ENCODE data around the gene FOXO4.

Gene FOXO4

GRCh38 chrX:71099736-71100135 is 4.1 kb downstream of the FOXO4 start:
- FAIRE-seq = no peak

- FAIRE-seq = no peak
Observed at GRCh38 chrX:71100581-71101505, 5.2 kb downstream of the FOXO4 start.

GRCh38 chrX:71102292-71102691 is 6.6 kb downstream of the FOXO4 start:
- no peak for FAIRE-seq

- no peak for FAIRE-seq
Observed at GRCh38 chrX:71103110-71103983, 7.7 kb downstream of the FOXO4 start.

GRCh38 chrX:71105628-71106027 is 10.0 kb downstream of the FOXO4 start:
- no peak for FAIRE-seq

GRCh38 chrX:71106427-71106826 is 10.8 kb downstream of the FOXO4 start, which contains the start of gene CXorf65:
CXorf65 (minus strand) TSS chrX:71106740; CDS start chrX:71106556, 184 bp downstream.
- no peak for FAIRE-seq

- FAIRE-seq = no peak
Observed at GRCh38 chrX:71107245-71107644, 11.6 kb downstream of the FOXO4 start.

GRCh38 chrX:71107762-71108360 is 12.2 kb downstream of the FOXO4 start:
- no peak for FAIRE-seq

GRCh38 chrX:71109051-71109450 is 13.4 kb downstream of the FOXO4 start:
- no peak for FAIRE-seq

GRCh38 chrX:71111141-71111843 is 15.6 kb downstream of the FOXO4 start, which contains the start of gene IL2RG:
IL2RG (minus strand) TSS chrX:71111577; CDS start chrX:71111539, 38 bp downstream.
- FAIRE-seq = no peak

- no peak for FAIRE-seq
Observed at GRCh38 chrX:71111921-71112431, 16.3 kb downstream of the FOXO4 start.

GRCh38 chrX:71117358-71117757 is 21.7 kb downstream of the FOXO4 start:
- no peak for FAIRE-seq

GRCh38 chrX:71118032-71118984 is 22.7 kb downstream of the FOXO4 start, which contains the start of gene MED12:
MED12 (plus strand) TSS chrX:71118596; CDS start chrX:71118755, 159 bp downstream.
- no peak for FAIRE-seq

GRCh38 chrX:71118985-71119535 is 23.4 kb downstream of the FOXO4 start:
- FAIRE-seq = no peak

GRCh38 chrX:71128166-71128833 is 32.6 kb downstream of the FOXO4 start:
- no peak for FAIRE-seq

GRCh38 chrX:71128915-71129765 is 33.5 kb downstream of the FOXO4 start:
- FAIRE-seq = no peak

- no peak for FAIRE-seq
Observed at GRCh38 chrX:71131510-71131909, 35.9 kb downstream of the FOXO4 start.

GRCh38 chrX:71140440-71140839 is 44.8 kb downstream of the FOXO4 start:
- no peak for FAIRE-seq

GRCh38 chrX:71143508-71143907 is 47.9 kb downstream of the FOXO4 start:
- no peak for FAIRE-seq

Data from TTC549 (cell line).